Ovary (tissue), 3 donors: ENCODE data around the gene MAT2B.

Experiments
- POLR2A ChIP-seq: fragments of 450-650 bp; IDR thresholded peaks from one replicate; pipeline ENCODE4 v1.6.1; 2017; ENCODE audit warnings: antibody characterized with exemption, mild to moderate bottlenecking, moderate library complexity
- TF ChIP-seq, protein P1 (sequence below), 3 donors: fragments of 450-650 bp in 2 of 3; fragments of 200-600 bp in 1 of 3; IDR thresholded peaks; one replicate each; pipeline versions ENCODE4 v1.5.1 to v1.8.0; 2016 to 2022; ENCODE audit warnings: antibody characterized with exemption in 3 of 3, mild to moderate bottlenecking in 1 of 3
- donor health status: DM: no; HTN: no; CAD: no.

DNA sequence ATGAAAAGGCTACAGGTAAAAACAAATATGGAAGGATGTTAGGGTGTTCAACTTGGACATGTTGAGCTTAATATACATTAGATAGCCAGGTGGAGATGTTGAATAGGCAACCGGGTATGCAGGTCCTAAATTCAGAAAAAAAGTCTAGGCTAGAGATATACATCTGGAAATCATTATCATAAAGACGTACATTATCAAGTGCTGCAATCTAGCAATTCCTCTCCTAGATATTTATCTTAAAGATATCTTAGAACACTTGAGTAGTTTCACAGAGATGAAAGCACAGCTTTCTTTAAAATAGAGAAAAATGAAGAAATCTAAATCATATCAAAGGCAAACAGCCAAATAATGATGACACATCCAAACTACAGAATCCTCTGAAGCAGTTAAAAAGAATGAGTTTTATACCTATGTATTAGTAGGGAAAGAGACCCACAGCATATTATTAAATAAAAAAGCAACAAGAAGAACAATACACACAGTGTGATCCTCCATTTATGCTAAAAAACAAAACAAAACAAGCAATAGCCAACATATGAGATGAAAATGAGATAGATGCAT is 49.3 kb upstream of the MAT2B start:
- TF ChIP-seq, protein P1, sequence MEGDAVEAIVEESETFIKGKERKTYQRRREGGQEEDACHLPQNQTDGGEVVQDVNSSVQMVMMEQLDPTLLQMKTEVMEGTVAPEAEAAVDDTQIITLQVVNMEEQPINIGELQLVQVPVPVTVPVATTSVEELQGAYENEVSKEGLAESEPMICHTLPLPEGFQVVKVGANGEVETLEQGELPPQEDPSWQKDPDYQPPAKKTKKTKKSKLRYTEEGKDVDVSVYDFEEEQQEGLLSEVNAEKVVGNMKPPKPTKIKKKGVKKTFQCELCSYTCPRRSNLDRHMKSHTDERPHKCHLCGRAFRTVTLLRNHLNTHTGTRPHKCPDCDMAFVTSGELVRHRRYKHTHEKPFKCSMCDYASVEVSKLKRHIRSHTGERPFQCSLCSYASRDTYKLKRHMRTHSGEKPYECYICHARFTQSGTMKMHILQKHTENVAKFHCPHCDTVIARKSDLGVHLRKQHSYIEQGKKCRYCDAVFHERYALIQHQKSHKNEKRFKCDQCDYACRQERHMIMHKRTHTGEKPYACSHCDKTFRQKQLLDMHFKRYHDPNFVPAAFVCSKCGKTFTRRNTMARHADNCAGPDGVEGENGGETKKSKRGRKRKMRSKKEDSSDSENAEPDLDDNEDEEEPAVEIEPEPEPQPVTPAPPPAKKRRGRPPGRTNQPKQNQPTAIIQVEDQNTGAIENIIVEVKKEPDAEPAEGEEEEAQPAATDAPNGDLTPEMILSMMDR (IDR thresholded peaks at IDR 0.05): no peak
- no peak for TF ChIP-seq POLR2A
